A549 (cell line): ENCODE measurements around the gene SLC15A2.

ENCODE experiments used
- CEBPB ChIP-seq, 2 experiments: fragments of >200 bp in 1 of 2; sonication (Bioruptor Twin) in 1 of 2; formaldehyde crosslinking in 1 of 2; IDR thresholded peaks; 2 replicates each; pipeline ENCODE4 v1.6.1; 2012 to 2016
- HOXB13 ChIP-seq: fragments of 250-450 bp; sonication (Bioruptor Pico); IDR thresholded peaks from 2 replicates; pipeline ENCODE4 v1.5.0; 2020; ENCODE audit warnings: low read depth, mild to moderate bottlenecking, moderate library complexity
- KDM1A ChIP-seq: fragments of 200-600 bp; sonication (generic); IDR thresholded peaks from 2 replicates; pipeline ENCODE4 v1.6.1; 2016; ENCODE audit warnings: low read depth, mild to moderate bottlenecking
- KDM5A ChIP-seq: fragments of 200-600 bp; sonication (generic); IDR thresholded peaks from 2 replicates; pipeline ENCODE4 v1.6.1; 2016; ENCODE audit warnings: antibody characterized with exemption, mild to moderate bottlenecking
- POLR2A ChIP-seq: IDR thresholded peaks from 2 replicates; pipeline ENCODE4 v1.6.1; 2012; ENCODE audit warnings: mild to moderate bottlenecking, low read length
- RAD21 ChIP-seq, 2 experiments: fragments of >200 bp in 1 of 2; sonication (Bioruptor Twin) in 1 of 2; formaldehyde crosslinking in 1 of 2; IDR thresholded peaks in 1 of 2; conservative IDR thresholded peaks in 1 of 2; 2 replicates in 1 of 2; 3 replicates in 1 of 2; pipeline ENCODE4 v1.6.1; 2012 to 2018; ENCODE audit warnings: inconsistent platforms in 1 of 2
- TF ChIP-seq, protein P1 (sequence below): fragments of 250-450 bp; sonication (Bioruptor Pico); IDR thresholded peaks from 2 replicates; pipeline ENCODE4 v1.5.0; 2021; ENCODE audit warnings: mild to moderate bottlenecking, moderate library complexity, borderline replicate concordance
- TF ChIP-seq, protein P2 (sequence below): IDR thresholded peaks from 2 replicates; pipeline ENCODE4 v1.6.1; 2012; ENCODE audit warnings: low read depth, borderline replicate concordance
- TF ChIP-seq, protein P3 (sequence below): fragments of >200 bp; sonication (Bioruptor Twin); formaldehyde crosslinking; IDR thresholded peaks from 3 replicates; pipeline ENCODE4 v1.5.1; 2016
- TF ChIP-seq, protein P4 (sequence below): fragments of 450-650 bp; IDR thresholded peaks from 2 replicates; pipeline ENCODE4 v1.6.1; 2014; ENCODE audit warnings: antibody characterized with exemption
- TF ChIP-seq, protein P5 (sequence below): IDR thresholded peaks from 2 replicates; pipeline ENCODE4 v1.6.1; 2012
- TF ChIP-seq, protein P6 (sequence below): fragments of >200 bp; sonication (Bioruptor Twin); formaldehyde crosslinking; IDR thresholded peaks from 2 replicates; pipeline ENCODE4 v1.6.1; 2016
- TF ChIP-seq, protein P7 (sequence below): fragments of 150-350 bp; IDR thresholded peaks from 2 replicates; pipeline ENCODE4 v1.6.1; 2014; ENCODE audit warnings: low read depth, mild to moderate bottlenecking, low read length

DNA sequence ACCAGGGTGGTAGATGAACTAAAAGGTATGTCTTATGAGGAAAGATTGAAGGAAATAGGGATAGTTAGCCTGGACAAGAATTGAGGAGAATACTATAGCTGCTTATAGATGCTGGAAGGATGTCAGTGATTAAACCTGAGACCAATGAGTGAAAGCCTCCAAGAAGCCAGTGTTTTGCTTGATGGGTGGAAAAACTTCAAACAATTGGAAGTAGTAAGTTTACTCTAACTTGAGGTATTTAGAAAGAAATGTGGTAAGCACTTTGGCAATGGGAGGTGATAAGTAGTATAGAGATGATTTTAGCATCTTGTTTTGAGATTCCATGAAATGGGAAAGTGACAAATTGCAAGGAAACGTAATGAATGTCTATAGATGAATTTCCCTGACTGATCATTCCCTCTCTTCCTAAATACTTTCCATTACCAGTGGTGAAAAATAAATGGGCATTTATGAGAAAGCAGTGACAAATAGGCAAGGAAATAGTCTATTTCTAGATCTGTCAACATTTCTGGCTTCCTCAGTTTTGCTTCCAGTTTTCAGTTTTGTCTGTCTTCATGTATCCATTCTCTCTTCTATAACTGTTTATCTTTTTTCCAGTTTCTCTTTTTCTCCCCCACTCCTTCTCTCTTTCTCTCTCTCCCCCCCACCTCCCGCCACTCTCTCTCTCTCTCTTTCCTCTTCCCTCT is 19.2 kb downstream of the SLC15A2 start:
- TF ChIP-seq, protein P1, sequence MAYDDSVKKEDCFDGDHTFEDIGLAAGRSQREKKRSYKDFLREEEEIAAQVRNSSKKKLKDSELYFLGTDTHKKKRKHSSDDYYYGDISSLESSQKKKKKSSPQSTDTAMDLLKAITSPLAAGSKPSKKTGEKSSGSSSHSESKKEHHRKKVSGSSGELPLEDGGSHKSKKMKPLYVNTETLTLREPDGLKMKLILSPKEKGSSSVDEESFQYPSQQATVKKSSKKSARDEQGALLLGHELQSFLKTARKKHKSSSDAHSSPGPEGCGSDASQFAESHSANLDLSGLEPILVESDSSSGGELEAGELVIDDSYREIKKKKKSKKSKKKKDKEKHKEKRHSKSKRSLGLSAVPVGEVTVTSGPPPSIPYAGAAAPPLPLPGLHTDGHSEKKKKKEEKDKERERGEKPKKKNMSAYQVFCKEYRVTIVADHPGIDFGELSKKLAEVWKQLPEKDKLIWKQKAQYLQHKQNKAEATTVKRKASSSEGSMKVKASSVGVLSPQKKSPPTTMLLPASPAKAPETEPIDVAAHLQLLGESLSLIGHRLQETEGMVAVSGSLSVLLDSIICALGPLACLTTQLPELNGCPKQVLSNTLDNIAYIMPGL (CRISPR knock-in tag) = no peak
- TF ChIP-seq KDM5A = no peak
- TF ChIP-seq, protein P2, sequence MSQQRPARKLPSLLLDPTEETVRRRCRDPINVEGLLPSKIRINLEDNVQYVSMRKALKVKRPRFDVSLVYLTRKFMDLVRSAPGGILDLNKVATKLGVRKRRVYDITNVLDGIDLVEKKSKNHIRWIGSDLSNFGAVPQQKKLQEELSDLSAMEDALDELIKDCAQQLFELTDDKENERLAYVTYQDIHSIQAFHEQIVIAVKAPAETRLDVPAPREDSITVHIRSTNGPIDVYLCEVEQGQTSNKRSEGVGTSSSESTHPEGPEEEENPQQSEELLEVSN = no peak
- no peak for TF ChIP-seq RAD21 (conservative IDR thresholded peaks at IDR 0.05 in 1 of 2, IDR thresholded peaks at IDR 0.05 in 1 of 2)
- TF ChIP-seq, protein P3, sequence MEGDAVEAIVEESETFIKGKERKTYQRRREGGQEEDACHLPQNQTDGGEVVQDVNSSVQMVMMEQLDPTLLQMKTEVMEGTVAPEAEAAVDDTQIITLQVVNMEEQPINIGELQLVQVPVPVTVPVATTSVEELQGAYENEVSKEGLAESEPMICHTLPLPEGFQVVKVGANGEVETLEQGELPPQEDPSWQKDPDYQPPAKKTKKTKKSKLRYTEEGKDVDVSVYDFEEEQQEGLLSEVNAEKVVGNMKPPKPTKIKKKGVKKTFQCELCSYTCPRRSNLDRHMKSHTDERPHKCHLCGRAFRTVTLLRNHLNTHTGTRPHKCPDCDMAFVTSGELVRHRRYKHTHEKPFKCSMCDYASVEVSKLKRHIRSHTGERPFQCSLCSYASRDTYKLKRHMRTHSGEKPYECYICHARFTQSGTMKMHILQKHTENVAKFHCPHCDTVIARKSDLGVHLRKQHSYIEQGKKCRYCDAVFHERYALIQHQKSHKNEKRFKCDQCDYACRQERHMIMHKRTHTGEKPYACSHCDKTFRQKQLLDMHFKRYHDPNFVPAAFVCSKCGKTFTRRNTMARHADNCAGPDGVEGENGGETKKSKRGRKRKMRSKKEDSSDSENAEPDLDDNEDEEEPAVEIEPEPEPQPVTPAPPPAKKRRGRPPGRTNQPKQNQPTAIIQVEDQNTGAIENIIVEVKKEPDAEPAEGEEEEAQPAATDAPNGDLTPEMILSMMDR = no peak
- TF ChIP-seq, protein P4, sequence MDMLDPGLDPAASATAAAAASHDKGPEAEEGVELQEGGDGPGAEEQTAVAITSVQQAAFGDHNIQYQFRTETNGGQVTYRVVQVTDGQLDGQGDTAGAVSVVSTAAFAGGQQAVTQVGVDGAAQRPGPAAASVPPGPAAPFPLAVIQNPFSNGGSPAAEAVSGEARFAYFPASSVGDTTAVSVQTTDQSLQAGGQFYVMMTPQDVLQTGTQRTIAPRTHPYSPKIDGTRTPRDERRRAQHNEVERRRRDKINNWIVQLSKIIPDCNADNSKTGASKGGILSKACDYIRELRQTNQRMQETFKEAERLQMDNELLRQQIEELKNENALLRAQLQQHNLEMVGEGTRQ = no peak
- TF ChIP-seq, protein P5, sequence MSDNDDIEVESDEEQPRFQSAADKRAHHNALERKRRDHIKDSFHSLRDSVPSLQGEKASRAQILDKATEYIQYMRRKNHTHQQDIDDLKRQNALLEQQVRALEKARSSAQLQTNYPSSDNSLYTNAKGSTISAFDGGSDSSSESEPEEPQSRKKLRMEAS = no peak
- no peak for TF ChIP-seq KDM1A
- no peak for TF ChIP-seq POLR2A
- TF ChIP-seq, protein P6, sequence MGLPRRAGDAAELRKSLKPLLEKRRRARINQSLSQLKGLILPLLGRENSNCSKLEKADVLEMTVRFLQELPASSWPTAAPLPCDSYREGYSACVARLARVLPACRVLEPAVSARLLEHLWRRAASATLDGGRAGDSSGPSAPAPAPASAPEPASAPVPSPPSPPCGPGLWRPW = no peak
- TF ChIP-seq, protein P7, sequence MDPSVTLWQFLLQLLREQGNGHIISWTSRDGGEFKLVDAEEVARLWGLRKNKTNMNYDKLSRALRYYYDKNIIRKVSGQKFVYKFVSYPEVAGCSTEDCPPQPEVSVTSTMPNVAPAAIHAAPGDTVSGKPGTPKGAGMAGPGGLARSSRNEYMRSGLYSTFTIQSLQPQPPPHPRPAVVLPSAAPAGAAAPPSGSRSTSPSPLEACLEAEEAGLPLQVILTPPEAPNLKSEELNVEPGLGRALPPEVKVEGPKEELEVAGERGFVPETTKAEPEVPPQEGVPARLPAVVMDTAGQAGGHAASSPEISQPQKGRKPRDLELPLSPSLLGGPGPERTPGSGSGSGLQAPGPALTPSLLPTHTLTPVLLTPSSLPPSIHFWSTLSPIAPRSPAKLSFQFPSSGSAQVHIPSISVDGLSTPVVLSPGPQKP = no peak
- TF ChIP-seq HOXB13 (CRISPR knock-in tag) = no peak
- TF ChIP-seq CEBPB (IDR thresholded peaks at IDR 0.05) = no peak
